BLaER1 treated with 17β-estradiol and CSF1 and Interleukin-3, amounts not matched to agents 10 nM and 100 nM (cell line): ENCODE measurements around the gene ISYNA1.
A peak's percentile ranks its signal among the peaks of the same experiment; 100 is the strongest.

ENCODE experiments used
- H3K27ac ChIP-seq, 11 experiments: shearing (Covaris generic); formaldehyde crosslinking; 2 replicates each; pipeline ENCODE4 v1.8.1; 2022
- H3K27me3 ChIP-seq, 11 experiments: shearing (Covaris generic); formaldehyde crosslinking; 2 replicates each; pipeline ENCODE4 v1.8.1; 2022
- H3K36me3 ChIP-seq, 11 experiments: shearing (Covaris generic); formaldehyde crosslinking; 2 replicates each; pipeline ENCODE4 v1.8.1; 2022
- H3K4me1 ChIP-seq, 10 experiments: shearing (Covaris generic); formaldehyde crosslinking; 2 replicates each; pipeline ENCODE4 v1.8.1; 2022
- H3K4me2 ChIP-seq, 11 experiments: shearing (Covaris generic); formaldehyde crosslinking; 2 replicates each; pipeline ENCODE4 v1.8.1; 2022
- H3K4me3 ChIP-seq, 10 experiments: shearing (Covaris generic); formaldehyde crosslinking; 2 replicates each; pipeline ENCODE4 v1.8.1; 2022
- H3K9ac ChIP-seq, 11 experiments: shearing (Covaris generic); formaldehyde crosslinking; 2 replicates each; pipeline ENCODE4 v1.8.1; 2022
- H3K9me3 ChIP-seq, 11 experiments: shearing (Covaris generic); formaldehyde crosslinking; replicated peaks in 1 of 11; 2 replicates each; pipeline ENCODE4 v1.8.1; 2022
- H4K20me1 ChIP-seq, 11 experiments: shearing (Covaris generic); formaldehyde crosslinking; 2 replicates each; pipeline ENCODE4 v1.8.1; 2022
- Cebpa-rat ChIP-seq, 11 experiments: shearing (Covaris generic); IDR thresholded peaks; 2 replicates each; pipeline ENCODE4 v1.8.1; 2022

ISYNA1 gene

GRCh38 chr19:18437491-18438330 is at the start of gene ISYNA1:
ISYNA1 (minus strand) TSS chr19:18438133; CDS start chr19:18437979, 154 bp downstream.
- no peak for TF ChIP-seq Cebpa-rat (IDR thresholded peaks at IDR 0.05)
- H3K9ac ChIP-seq, result peak within 1 kb of the TSS; percentile 67 to 86 (median 79)
- peaks cover 4 to 32% (median 19%) of the 10 kb centered on the region in 11 experiments; a peak in 18 of 22 replicates for H3K36me3 ChIP-seq
- peak within 1 kb of the TSS; percentile 93 to 99 (median 97) for H3K4me2 ChIP-seq
- H3K4me1 ChIP-seq, result peaks cover 50 to 74% (median 69%) of the 10 kb centered on the region in 10 experiments
- no peaks in the 10 kb centered on the region for H3K27me3 ChIP-seq
- peak within 1 kb of the TSS in 10 of 11 experiments; percentile 53 to 79 (median 70); a peak in 20 of 22 replicates for H3K27ac ChIP-seq
- H4K20me1 ChIP-seq, result peaks cover 42 to 82% (median 61%) of the 10 kb centered on the region in 11 experiments; a peak in 21 of 22 replicates
- H3K4me3 ChIP-seq, result peak within 1 kb of the TSS; percentile 51 to 77 (median 69)
- H3K9me3 ChIP-seq, result no peaks in the 10 kb centered on the region

GRCh38 chr19:18486746-18487145 is 48.8 kb upstream of the ISYNA1 start:
- H3K9me3 ChIP-seq, result peaks cover 0 to 7% (median 0%) of the 10 kb centered on the region in 11 experiments; a peak in 2 of 22 replicates
- H3K4me3 ChIP-seq, result peak overlapping the region in 3 of 10 experiments; percentile 8 to 41 (median 14); a peak in 4 of 20 replicates
- peaks cover 31 to 89% (median 57%) of the 10 kb centered on the region in 11 experiments; a peak in 21 of 22 replicates for H4K20me1 ChIP-seq
- H3K27ac ChIP-seq, result peak overlapping the region; percentile 66 to 100 (median 97); a peak in 21 of 22 replicates
- H3K27me3 ChIP-seq, result no peaks in the 10 kb centered on the region
- H3K9ac ChIP-seq, result peak overlapping the region; percentile 43 to 78 (median 63); a peak in 17 of 22 replicates
- peak overlapping the region; percentile 71 to 98 (median 95) for H3K4me2 ChIP-seq
- H3K4me1 ChIP-seq, result peaks cover 79 to 100% (median 92%) of the 10 kb centered on the region in 10 experiments
- peaks cover 0 to 42% (median 7%) of the 10 kb centered on the region in 11 experiments; a peak in 11 of 22 replicates for H3K36me3 ChIP-seq
- TF ChIP-seq Cebpa-rat (IDR thresholded peaks at IDR 0.05), result no peak

GRCh38 chr19:18484992-18485391 is 47.1 kb upstream of the ISYNA1 start:
- Histone ChIP-seq H3K9me3 (peaks cover 0 to 9% (median 0%) of the 10 kb centered on the region in 11 experiments; a peak in 2 of 22 replicates), H3K4me2 (peak overlapping the region; percentile 71 to 98 (median 95))

DNA sequence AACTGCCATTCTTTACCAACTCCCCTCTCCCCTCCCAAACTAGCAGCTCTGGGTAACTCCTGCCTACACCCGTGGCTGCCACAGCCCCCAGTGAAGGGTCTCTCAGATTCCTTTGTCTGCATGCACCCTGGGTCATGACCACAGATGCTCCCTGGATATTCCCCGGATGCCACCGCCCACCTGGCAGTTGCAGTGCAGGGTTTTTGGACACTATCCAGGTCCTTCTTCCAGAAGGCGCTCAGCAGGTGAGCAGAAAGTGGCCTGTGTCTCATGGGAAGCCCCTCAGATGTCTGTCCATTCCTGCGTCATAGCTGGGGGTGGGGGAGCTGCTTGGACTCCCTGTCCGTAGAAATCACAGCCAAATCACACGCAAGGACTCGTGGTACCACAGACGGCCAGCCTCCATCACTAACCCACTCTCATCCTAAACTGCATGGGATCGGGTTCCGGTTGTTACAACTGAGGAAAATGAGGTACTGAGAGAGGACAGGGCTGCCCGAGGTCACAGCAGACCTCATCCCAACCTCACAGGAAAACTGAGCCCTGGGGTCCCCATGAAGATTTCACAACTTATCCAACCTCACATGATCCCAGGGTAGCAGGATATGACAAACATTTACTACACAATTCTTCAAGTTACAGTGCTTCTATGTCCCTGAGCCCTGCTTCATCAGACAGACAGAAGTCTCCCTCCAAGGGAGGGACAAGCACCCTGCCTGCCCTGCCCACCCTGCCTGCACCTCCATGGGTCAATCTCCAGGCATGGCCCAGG is 45.4 kb upstream of the ISYNA1 start:
- H3K4me2 ChIP-seq, result peak overlapping the region; percentile 39 to 98 (median 95)
- H3K9ac ChIP-seq, result peak overlapping the region; percentile 10 to 78 (median 61); a peak in 17 of 22 replicates
- TF ChIP-seq Cebpa-rat (IDR thresholded peaks at IDR 0.05), result peak in 2 of 11 experiments; percentile 16 to 28; a peak in 1 of 22 replicates
- peaks cover 90 to 100% (median 99%) of the 10 kb centered on the region in 10 experiments for H3K4me1 ChIP-seq
- peaks cover 2 to 59% (median 23%) of the 10 kb centered on the region in 11 experiments; a peak in 20 of 22 replicates for H4K20me1 ChIP-seq
- H3K4me3 ChIP-seq, result peak overlapping the region in 3 of 10 experiments; percentile 5 to 27 (median 10); a peak in 4 of 20 replicates
- H3K36me3 ChIP-seq, result peaks cover 0 to 18% (median 6%) of the 10 kb centered on the region in 11 experiments; a peak in 5 of 22 replicates
- no peaks in the 10 kb centered on the region for H3K27me3 ChIP-seq
- peaks cover 0 to 9% (median 0%) of the 10 kb centered on the region in 11 experiments; a peak in 3 of 22 replicates for H3K9me3 ChIP-seq
- H3K27ac ChIP-seq, result peak overlapping the region; percentile 66 to 100 (median 97)

More at GRCh38 chr19:18484992-18485391, 47.1 kb upstream of the ISYNA1 start:
- H3K4me1 ChIP-seq, result peaks cover 89 to 100% (median 100%) of the 10 kb centered on the region in 10 experiments
- no peak overlapping the region; a peak in 1 of 20 replicates for H3K4me3 ChIP-seq
- H3K36me3 ChIP-seq, result peaks cover 0 to 27% (median 6%) of the 10 kb centered on the region in 11 experiments; a peak in 4 of 22 replicates
- H3K27ac ChIP-seq, result peak overlapping the region; percentile 66 to 100 (median 97)
- TF ChIP-seq Cebpa-rat (IDR thresholded peaks at IDR 0.05), result no peak
- H4K20me1 ChIP-seq, result peaks cover 18 to 71% (median 40%) of the 10 kb centered on the region in 11 experiments; a peak in 21 of 22 replicates
- no peaks in the 10 kb centered on the region for H3K27me3 ChIP-seq
- H3K9ac ChIP-seq, result peak overlapping the region; percentile 10 to 78 (median 63); a peak in 19 of 22 replicates

- H3K27me3 ChIP-seq, result no peaks in the 10 kb centered on the region
- peaks cover 0 to 42% (median 6%) of the 10 kb centered on the region in 11 experiments; a peak in 13 of 22 replicates for H4K20me1 ChIP-seq
- H3K4me1 ChIP-seq, result peaks cover 90 to 100% (median 99%) of the 10 kb centered on the region in 10 experiments
Measured at GRCh38 chr19:18481505-18482222, 43.7 kb upstream of the ISYNA1 start.

GRCh38 chr19:18480006-18480691 is 42.2 kb upstream of the ISYNA1 start:
- Histone ChIP-seq H3K9ac (peak overlapping the region; percentile 77 to 91 (median 85)), H4K20me1 (peaks cover 0 to 37% (median 0%) of the 10 kb centered on the region in 11 experiments; a peak in 5 of 22 replicates), H3K4me2 (peak overlapping the region; percentile 86 to 99 (median 96)), H3K9me3 (peaks cover 0 to 26% (median 0%) of the 10 kb centered on the region in 11 experiments; a peak in 7 of 22 replicates), H3K4me1 (peaks cover 90 to 100% (median 99%) of the 10 kb centered on the region in 10 experiments), H3K27me3 (no peaks in the 10 kb centered on the region), H3K27ac (peak overlapping the region; percentile 85 to 100 (median 98)), H3K4me3 (peak overlapping the region in 5 of 10 experiments; percentile 12 to 32 (median 20); a peak in 7 of 20 replicates), H3K36me3 (peaks cover 0 to 31% (median 14%) of the 10 kb centered on the region in 11 experiments; a peak in 11 of 22 replicates)
- TF ChIP-seq Cebpa-rat (IDR thresholded peaks at IDR 0.05), result peak in 1 of 11 experiments; percentile 43; a peak in 1 of 22 replicates

More at GRCh38 chr19:18481505-18482222, 43.7 kb upstream of the ISYNA1 start:
- peak overlapping the region in 9 of 11 experiments; percentile 78 to 91 (median 86); a peak in 13 of 22 replicates for H3K9ac ChIP-seq
- no peak overlapping the region; a peak in 1 of 20 replicates for H3K4me3 ChIP-seq
- peak overlapping the region; percentile 85 to 100 (median 98) for H3K27ac ChIP-seq
- H3K9me3 ChIP-seq, result peaks cover 0 to 25% (median 0%) of the 10 kb centered on the region in 11 experiments; a peak in 7 of 22 replicates
- peak overlapping the region in 10 of 11 experiments; percentile 89 to 99 (median 96); a peak in 19 of 22 replicates for H3K4me2 ChIP-seq
- H3K36me3 ChIP-seq, result peaks cover 0 to 22% (median 11%) of the 10 kb centered on the region in 11 experiments; a peak in 11 of 22 replicates
- TF ChIP-seq Cebpa-rat (IDR thresholded peaks at IDR 0.05), result no peak
